Upper lobe of left lung (tissue), 6 donors: ENCODE results near the gene EDC4. TPM values are rescaled to one million over a fixed set of nuclear protein-coding genes. Genes with fewer than 3 reads are reported as not detected.
A peak's percentile ranks its signal among the peaks of the same experiment; 100 is the strongest.
"Not testable (repeated sequence)": the region's sequence is repeated elsewhere in the genome, so short reads cannot be mapped to it uniquely, and the experiment has no call there.

Source experiments
- ATAC-seq, 2 donors: fragments of 200-7000 bp; cut with Tn5 transposase; one replicate each; pipeline ENCODE4 v1.9.1; 2022; ENCODE audit warnings: mild to moderate bottlenecking in 2 of 2, moderate library complexity in 2 of 2; ENCODE audit not compliant: low FRiP score in 2 of 2
- DNase-seq, 2 donors: peaks; one replicate each; pipeline ENCODE4 v3.0.0-alpha.2; 2019 to 2020
- H3K27ac ChIP-seq, 4 donors: fragments of 200-600 bp; sonication (generic); one replicate each; pipeline ENCODE4 v1.5.1; 2016 to 2019
- H3K27me3 ChIP-seq, 4 donors: fragments of 200-600 bp; sonication (generic); one replicate each; pipeline ENCODE4 v1.5.1; 2017 to 2019
- H3K36me3 ChIP-seq, 4 donors: fragments of 200-600 bp; sonication (generic); one replicate each; pipeline ENCODE4 v1.5.1; 2016 to 2019
- H3K4me1 ChIP-seq, 4 donors: fragments of 200-600 bp; sonication (generic); one replicate each; pipeline ENCODE4 v1.5.1; 2018 to 2019
- H3K4me3 ChIP-seq, 4 donors: fragments of 200-600 bp; sonication (generic); one replicate each; pipeline ENCODE4 v1.5.1; 2017 to 2019; ENCODE audit warnings: mild to moderate bottlenecking in 2 of 4, moderate library complexity in 1 of 4
- H3K9me3 ChIP-seq, 4 donors: fragments of 200-600 bp; sonication (generic); one replicate each; pipeline ENCODE4 v1.5.1; 2018 to 2019
- CTCF ChIP-seq, 6 experiments: fragments of 450-650 bp in 4 of 6; fragments of 200-600 bp in 2 of 6; sonication (generic) in 2 of 6; IDR thresholded peaks; one replicate each; pipeline ENCODE4 v1.5.1; 2016 to 2019; ENCODE audit warnings: antibody characterized with exemption in 6 of 6
- EP300 ChIP-seq, 4 donors: sonication (generic); formaldehyde crosslinking; IDR thresholded peaks; one replicate each; pipeline ENCODE4 v1.5.1; 2017; ENCODE audit warnings: antibody characterized with exemption in 4 of 4, control low read depth in 2 of 4
- POLR2A ChIP-seq, 4 donors: fragments of 450-650 bp; IDR thresholded peaks; one replicate each; pipeline ENCODE4 v1.5.1; 2016 to 2017; ENCODE audit warnings: antibody characterized with exemption in 4 of 4, mild to moderate bottlenecking in 2 of 4
- POLR2AphosphoS5 ChIP-seq, 2 donors: sonication (generic); formaldehyde crosslinking; IDR thresholded peaks; one replicate each; pipeline ENCODE4 v1.5.1; 2017; ENCODE audit warnings: antibody characterized with exemption in 2 of 2
- WGBS, 2 donors: methylation state at CpG; one replicate each; pipeline ENCODE4 v1.1.5; 2017 to 2018; 5-methylcytosine and 5-hydroxymethylcytosine counted together
- total RNA-seq, 6 donors: library from RNA; depleted of rRNA in 4 of 6; stranded (reverse); fragments of >200 nt in 4 of 6; gene quantifications; one replicate each; pipeline versions ENCODE4 v1.1.0 to v1.2.1, GENCODE V29; 2016 to 2021
- donor health status: DM: no; HTN: no; CAD: no; lungs with moderate emphysema.
- donor health status: DM: no; HTN: yes; CAD: no; lungs with severe emphysema.

EDC4 gene
- total RNA-seq, 6 donors from 2014 or later = 41.6 to 101 (median 65.0) TPM

- ATAC-seq (no peak), DNase-seq (no peak)
- H3K27me3 ChIP-seq = no peaks in the 10 kb centered on the region
- peaks cover 1 to 12% (median 4%) of the 10 kb centered on the region in 4 donors for H3K4me1 ChIP-seq
- no peak for TF ChIP-seq POLR2AphosphoS5 (IDR thresholded peaks at IDR 0.05)
- TF ChIP-seq POLR2A (IDR thresholded peaks at IDR 0.05) = no peak
- no peak for TF ChIP-seq CTCF (IDR thresholded peaks at IDR 0.05)
- TF ChIP-seq EP300 (IDR thresholded peaks at IDR 0.05) = no peak
- H3K27ac ChIP-seq = no peak overlapping the region
- no peaks in the 10 kb centered on the region for H3K9me3 ChIP-seq
- 81 to 83% methylated on average over 4 of the region's 4 CpGs for WGBS, 2 donors
- H3K36me3 ChIP-seq = peaks cover 0 to 14% (median 5%) of the 10 kb centered on the region in 4 donors
- no peak overlapping the region for H3K4me3 ChIP-seq
These were observed 30.0 kb downstream of the EDC4 start for GRCh38 chr16:67902831-67903230.

GRCh38 chr16:67907397-67908180 is 34.7 kb downstream of the EDC4 start:
- TF ChIP-seq POLR2AphosphoS5 (IDR thresholded peaks at IDR 0.05) (no peak), CTCF (IDR thresholded peaks at IDR 0.05) (no peak), EP300 (IDR thresholded peaks at IDR 0.05) (no peak), POLR2A (IDR thresholded peaks at IDR 0.05) (no peak)
- no peaks in the 10 kb centered on the region for H3K9me3 ChIP-seq
- no peak overlapping the region for H3K27ac ChIP-seq
- H3K36me3 ChIP-seq = peaks cover 11 to 45% (median 30%) of the 10 kb centered on the region in 4 donors
- ATAC-seq (no peak), DNase-seq (no peak)
- 90 to 92% methylated on average over 8 to 11 of the region's 11 CpGs for WGBS, 2 donors
- H3K4me1 ChIP-seq = peaks cover 0 to 3% (median 0%) of the 10 kb centered on the region in 4 donors
- no peaks in the 10 kb centered on the region for H3K27me3 ChIP-seq
- H3K4me3 ChIP-seq = no peak overlapping the region

- WGBS, 2 donors = 93 to 97% methylated on average over 32 to 36 of the region's 36 CpGs
- no peak for ATAC-seq
- Histone ChIP-seq H3K27ac (no peak overlapping the region), H3K27me3 (no peaks in the 10 kb centered on the region), H3K4me1 (peaks cover 0 to 3% (median 0%) of the 10 kb centered on the region in 4 donors), H3K9me3 (no peaks in the 10 kb centered on the region), H3K4me3 (no peak overlapping the region), H3K36me3 (peaks cover 11 to 40% (median 28%) of the 10 kb centered on the region in 4 donors)
- TF ChIP-seq POLR2AphosphoS5 (IDR thresholded peaks at IDR 0.05) = no peak
- DNase-seq = peak in 1 of 2 donors; percentile 74
These were observed 36.3 kb downstream of the EDC4 start for GRCh38 chr16:67909056-67909742.

- H3K27me3 ChIP-seq = no peaks in the 10 kb centered on the region
- no peak overlapping the region for H3K27ac ChIP-seq
- ATAC-seq (no peak), DNase-seq (no peak)
- WGBS, 2 donors = 70 to 81% methylated on average over 2 of the region's 2 CpGs
- no peak for TF ChIP-seq EP300 (IDR thresholded peaks at IDR 0.05)
- peaks cover 11 to 40% (median 28%) of the 10 kb centered on the region in 4 donors for H3K36me3 ChIP-seq
- no peaks in the 10 kb centered on the region for H3K9me3 ChIP-seq
- H3K4me1 ChIP-seq = peaks cover 0 to 3% (median 0%) of the 10 kb centered on the region in 4 donors
- H3K4me3 ChIP-seq = no peak overlapping the region
These were observed 37.3 kb downstream of the EDC4 start for GRCh38 chr16:67910158-67910557.

GRCh38 chr16:67914758-67915495 is 42.1 kb downstream of the EDC4 start:
- TF ChIP-seq EP300 (IDR thresholded peaks at IDR 0.05) (no peak), POLR2AphosphoS5 (IDR thresholded peaks at IDR 0.05) (no peak), POLR2A (IDR thresholded peaks at IDR 0.05) (no peak), CTCF (IDR thresholded peaks at IDR 0.05) (no peak)
- no peak for ATAC-seq
- no peak overlapping the region for H3K27ac ChIP-seq
- 76 to 85% methylated on average over 6 to 7 of the region's 7 CpGs for WGBS, 2 donors
- no peak overlapping the region for H3K4me3 ChIP-seq
- peaks cover 20 to 34% (median 25%) of the 10 kb centered on the region in 4 donors for H3K4me1 ChIP-seq
- no peak for DNase-seq
- peaks cover 0 to 42% (median 19%) of the 10 kb centered on the region in 4 donors for H3K36me3 ChIP-seq
- no peaks in the 10 kb centered on the region for H3K27me3 ChIP-seq
- H3K9me3 ChIP-seq = no peaks in the 10 kb centered on the region

DNA sequence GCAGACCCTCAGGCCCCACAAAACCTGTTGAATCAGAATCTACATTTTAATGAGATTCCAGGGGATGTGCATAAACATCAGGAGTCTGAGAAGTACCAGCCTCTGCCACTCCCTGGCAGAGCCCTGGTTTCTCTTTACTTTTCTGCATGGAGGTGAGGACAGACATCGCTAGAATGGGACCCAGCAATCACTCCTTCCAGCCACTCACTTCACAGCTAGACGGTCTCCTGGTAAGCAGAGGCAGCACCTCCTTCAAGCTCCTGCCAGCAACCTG is 42.6 kb downstream of the EDC4 start:
- not testable (repeated sequence) for DNase-seq, H3K27me3 ChIP-seq, ATAC-seq, H3K4me3 ChIP-seq, H3K27ac ChIP-seq, H3K9me3 ChIP-seq
- Histone ChIP-seq H3K36me3 (peaks cover 0 to 38% (median 15%) of the 10 kb centered on the region in 4 donors), H3K4me1 (peaks cover 20 to 34% (median 25%) of the 10 kb centered on the region in 4 donors)
- 60 to 83% methylated on average over 2 of the region's 2 CpGs for WGBS, 2 donors
